GM12878 (cell line): ENCODE measurements around the gene TDRD9. TPM values are rescaled to one million over a fixed set of nuclear protein-coding genes. Genes with fewer than 3 reads are reported as not detected.

Experiments used
- ATAC-seq: fragments of 200-7000 bp; cut with Tn5 transposase; 3 replicates; pipeline ENCODE4 v1.9.1; 2020; ENCODE audit warnings: mild to moderate bottlenecking, moderate library complexity
- BruUV-seq: library from RNA; stranded (reverse); fragments of 400-500 nt; replicated peaks from 2 replicates; lab custom pipeline; 2021; lab: Mats Ljungman, UMichigan
- CTCF ChIA-PET: fragments of 300-600 bp; sonication (Branson Sonifier 250); formaldehyde crosslinking; extraction: SDS; loops from one replicate; lab custom pipeline; 2021; ENCODE audit warnings: inconsistent platforms; lab: Yijun Ruan, JAX
- POLR2A ChIA-PET: fragments of 350-600 bp; formaldehyde crosslinking; extraction: SDS; loops from one replicate; lab custom pipeline; 2021; ENCODE audit warnings: inconsistent platforms; lab: Charles Lee
- RAD21 ChIA-PET: fragments of 300-600 bp; sonication (Branson Sonifier 250); formaldehyde crosslinking; loops from one replicate; lab custom pipeline; 2023; ENCODE audit warnings: antibody characterized with exemption; ENCODE audit not compliant: unreplicated experiment; lab: Charles Lee
- SMC1A ChIA-PET: fragments of 300-600 bp; sonication (Branson Sonifier 250); formaldehyde crosslinking; loops from one replicate; lab custom pipeline; 2023; ENCODE audit not compliant: unreplicated experiment, uncharacterized antibody; lab: Charles Lee
- DNase-seq: peaks from one replicate; pipeline ENCODE4 v3.0.0-alpha.2; 2011; ENCODE audit warnings: low read depth, low spot score
- FAIRE-seq: peaks from 3 replicates; lab custom pipeline; 2011; peaks lifted over from hg19 to GRCh38; lab: Jason Lieb, UNC
- H2AFZ ChIP-seq: 2 replicates; pipeline ENCODE4 v1.6.0; 2011; ENCODE audit warnings: low read depth, low read length, control low read depth; ENCODE audit not compliant: control insufficient read depth
- H3K27ac ChIP-seq: 2 replicates; pipeline ENCODE4 v1.5.1; 2011; ENCODE audit warnings: control low read depth; ENCODE audit not compliant: control insufficient read depth, insufficient read depth
- H3K27me3 ChIP-seq, 2 experiments: replicated peaks in 1 of 2; 2 replicates each; pipeline versions ENCODE4 v1.6.0 to v1.6.1; 2011; ENCODE audit warnings: low read length in 1 of 2; ENCODE audit not compliant: control insufficient read depth in 2 of 2, insufficient read depth in 2 of 2
- H3K36me3 ChIP-seq, 2 experiments: 2 replicates each; pipeline ENCODE4 v1.5.1; 2011; ENCODE audit warnings: low read length in 1 of 2; ENCODE audit not compliant: control insufficient read depth in 2 of 2, insufficient read depth in 2 of 2
- H3K4me1 ChIP-seq: 2 replicates; pipeline ENCODE4 v1.6.1; 2011; ENCODE audit warnings: mild to moderate bottlenecking, low read length, moderate library complexity, mixed read lengths; ENCODE audit not compliant: control insufficient read depth, insufficient read depth
- H3K4me2 ChIP-seq: 2 replicates; pipeline ENCODE4 v1.6.0; 2011; ENCODE audit warnings: control low read depth; ENCODE audit not compliant: control insufficient read depth, insufficient read depth
- H3K4me3 ChIP-seq: fragments of 200-600 bp; sonication (generic); 2 replicates; pipeline ENCODE4 v1.5.1; 2016
- H3K79me2 ChIP-seq: 2 replicates; pipeline ENCODE4 v1.6.0; 2011; ENCODE audit warnings: low read length; ENCODE audit not compliant: control insufficient read depth, insufficient read depth
- H3K9ac ChIP-seq: 2 replicates; pipeline ENCODE4 v1.8.0; 2011; ENCODE audit warnings: low read length, control low read depth, mixed read lengths; ENCODE audit not compliant: control insufficient read depth, insufficient read depth
- H3K9me3 ChIP-seq: replicated peaks from 3 replicates; pipeline ENCODE4 v1.5.1; 2011; ENCODE audit warnings: mild to moderate bottlenecking, low read length; ENCODE audit not compliant: control insufficient read depth, insufficient read depth
- H4K20me1 ChIP-seq: 2 replicates; pipeline ENCODE4 v1.6.0; 2011; ENCODE audit not compliant: control insufficient read depth, insufficient read depth
- NFXL1 ChIP-seq: fragments of 450-650 bp; IDR thresholded peaks from 2 replicates; pipeline ENCODE4 v1.6.1; 2017; ENCODE audit warnings: antibody characterized with exemption, mild to moderate bottlenecking, borderline replicate concordance
- POU2F2 ChIP-seq: IDR thresholded peaks from 3 replicates; pipeline ENCODE4 v1.6.1; 2011; ENCODE audit warnings: low read depth, mild to moderate bottlenecking, low read length, borderline replicate concordance
- ZSCAN29 ChIP-seq: fragments of 450-650 bp; IDR thresholded peaks from 2 replicates; pipeline ENCODE4 v1.6.1; 2017; ENCODE audit warnings: mild to moderate bottlenecking, moderate library complexity
- WGBS: methylation state at CpG from one replicate; pipeline ENCODE4 v1.1.6; 2016; ENCODE audit warnings: low lambda C conversion rate; ENCODE audit not compliant: insufficient replicate concordance, insufficient coverage; ENCODE audit errors: missing lambda C conversion rate; 5-methylcytosine and 5-hydroxymethylcytosine counted together
- in situ Hi-C: fragments of 300-500 bp; cut with MboI; formaldehyde crosslinking; loops from 9 replicates; pipeline ENCODE4 v1.14.3; 2018; ENCODE audit warnings: mixed read lengths
- intact Hi-C: fragments of 100-400 bp; cut with micrococcal nuclease; formaldehyde crosslinking; loops from one replicate; pipeline ENCODE4 v1.14.2; 2022; ENCODE audit not compliant: unreplicated experiment
- polyA plus RNA-seq, 11 experiments: library from polyadenylated mRNA; depleted of rRNA in 4 of 11; unstranded in 6 of 11; stranded (reverse) in 5 of 11; fragments of >200 nt; fragmentation: Nextera tagmentation in 4 of 11; fragmentation: Illumina TruSeq in 1 of 11; extraction: Ambion mirVana in 4 of 11; extraction: Trizol in 1 of 11; gene quantifications; 1 replicate in 1 of 11; 2 replicates in 10 of 11; pipeline versions ENCODE4 v1.2.1 to v1.2.3, GENCODE V29; 2011 to 2016; ENCODE audit warnings: inconsistent platforms in 2 of 11, missing spikeins in 2 of 11, low read depth in 1 of 11
- total RNA-seq, 4 experiments: library from RNA; depleted of rRNA in 3 of 4; stranded (reverse); fragments of >200 nt in 3 of 4; fragmentation: Illumina TruSeq in 1 of 4; extraction: Trizol in 1 of 4; gene quantifications; 2 replicates each; pipeline versions ENCODE4 v1.2.1 to v1.2.3, GENCODE V29; 2013 to 2021
- TF ChIP-seq, protein P1 (sequence below): fragments of 450-650 bp; IDR thresholded peaks from 2 replicates; pipeline ENCODE4 v1.6.1; 2014; ENCODE audit warnings: mild to moderate bottlenecking

The TDRD9 gene
- total and polyA plus RNA-seq, 10 of the 15 experiments (the other 5 are each of a cell fraction or from before 2014, with no cell fraction given) = 0.12 TPM; not detected in 9

DNA sequence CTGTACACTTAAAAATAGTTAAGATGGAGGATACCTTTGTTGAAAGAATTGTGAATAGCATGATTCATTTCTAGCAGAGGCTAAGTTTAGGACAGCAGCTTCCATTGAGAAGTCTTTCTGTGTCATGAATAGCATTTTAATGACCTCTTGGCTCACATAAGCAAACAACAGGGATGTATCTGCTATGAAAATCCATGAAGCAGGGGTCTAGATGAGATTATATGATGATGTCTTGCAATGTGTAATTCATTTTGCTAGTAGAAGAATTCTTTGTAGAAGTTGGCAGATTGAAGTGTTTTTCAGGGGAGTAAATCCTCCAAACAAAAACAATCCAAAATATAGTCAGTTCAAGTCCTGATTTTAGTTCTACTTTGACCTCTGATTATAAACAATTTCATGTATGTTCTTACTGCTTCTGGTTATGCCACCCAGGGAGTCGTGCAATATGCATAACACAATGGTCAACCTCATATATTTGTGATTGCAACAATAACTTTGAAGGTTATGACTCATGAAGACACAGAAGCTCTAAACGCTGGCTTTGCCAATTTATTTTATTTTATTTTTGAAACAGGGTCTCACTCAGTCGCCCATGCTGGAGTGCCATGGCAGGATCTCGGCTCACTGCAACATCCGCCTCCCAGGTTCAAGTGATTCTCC is 21.0 kb downstream of the TDRD9 start (continued):
- TF ChIP-seq, protein P1, sequence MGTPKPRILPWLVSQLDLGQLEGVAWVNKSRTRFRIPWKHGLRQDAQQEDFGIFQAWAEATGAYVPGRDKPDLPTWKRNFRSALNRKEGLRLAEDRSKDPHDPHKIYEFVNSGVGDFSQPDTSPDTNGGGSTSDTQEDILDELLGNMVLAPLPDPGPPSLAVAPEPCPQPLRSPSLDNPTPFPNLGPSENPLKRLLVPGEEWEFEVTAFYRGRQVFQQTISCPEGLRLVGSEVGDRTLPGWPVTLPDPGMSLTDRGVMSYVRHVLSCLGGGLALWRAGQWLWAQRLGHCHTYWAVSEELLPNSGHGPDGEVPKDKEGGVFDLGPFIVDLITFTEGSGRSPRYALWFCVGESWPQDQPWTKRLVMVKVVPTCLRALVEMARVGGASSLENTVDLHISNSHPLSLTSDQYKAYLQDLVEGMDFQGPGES = no peak
- no peak for TF ChIP-seq ZSCAN29
- TF ChIP-seq POU2F2 = no peak

DNA sequence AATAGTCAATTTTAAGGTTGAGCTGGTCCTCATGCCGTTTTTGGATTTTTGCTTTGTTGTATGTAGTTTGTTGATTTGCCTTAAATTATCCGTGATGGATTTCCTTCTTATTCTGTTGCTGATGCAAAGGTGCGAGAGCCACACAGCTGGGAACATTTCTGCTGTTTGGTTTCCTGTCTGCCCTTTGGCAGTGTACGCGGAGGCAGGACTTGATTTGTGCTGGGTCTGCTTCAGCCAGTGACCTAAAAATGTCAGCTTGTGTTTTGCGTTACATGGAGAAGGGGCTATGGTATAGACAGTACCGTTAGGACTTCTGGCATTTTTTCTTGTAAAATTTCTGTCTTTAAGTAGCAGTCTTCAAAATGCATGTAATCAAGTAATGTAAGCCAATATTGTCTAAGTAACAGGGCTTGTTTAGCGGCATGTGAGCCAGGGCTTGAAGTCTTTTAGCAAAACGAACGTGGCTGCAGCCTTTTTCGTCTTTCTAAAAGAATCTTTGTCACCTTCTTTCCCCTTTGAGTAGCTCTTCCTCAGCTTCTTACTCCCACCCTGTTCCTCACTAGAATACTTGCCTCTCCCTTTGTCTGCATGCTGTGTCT is 32.3 kb downstream of the TDRD9 start:
- no TSS peak for BruUV-seq
- SMC1A ChIA-PET = interaction anchor here (0.7 kb wide), 1 partner anchor 35 kb away, joined by 3 read pairs; no protein-coding TSS in a partner anchor
- in situ Hi-C loops = no loop called here
- 54% methylated on average over 11 of the region's 11 CpGs for WGBS
- no peak for DNase-seq
- TF ChIP-seq NFXL1 = no peak
- TF ChIP-seq, all 136 proteins: peak for 0
- H3K36me3 ChIP-seq = no peaks in the 10 kb centered on the region
- no peaks in the 10 kb centered on the region for H3K79me2 ChIP-seq
- no peaks in the 10 kb centered on the region for H3K9me3 ChIP-seq
- H2AFZ ChIP-seq = no peak overlapping the region
- H3K4me3 ChIP-seq = no peak overlapping the region
- no peak overlapping the region for H3K9ac ChIP-seq
- POLR2A ChIA-PET = no interaction called here
- H4K20me1 ChIP-seq = no peaks in the 10 kb centered on the region
- ATAC-seq (no peak), FAIRE-seq (no peak)
- RAD21 ChIA-PET = no interaction called here
- no peaks in the 10 kb centered on the region for H3K4me1 ChIP-seq
- intact Hi-C loops = no loop called here
- no peak overlapping the region for H3K27ac ChIP-seq
- no peaks in the 10 kb centered on the region; a peak in 2 of 4 replicates for H3K27me3 ChIP-seq
- no peak overlapping the region for H3K4me2 ChIP-seq
- CTCF ChIA-PET = no interaction called here
